ENCODE results near the gene DNAJC15.

Gene DNAJC15

GRCh38 chr13:43061496-43062280 lies 38.3 kb downstream of the DNAJC15 start:
- TF ChIP-seq SIN3A (IDR thresholded peaks at IDR 0.05; ENCODE audit: borderline replicate concordance, insufficient read depth, low read length) (no peak), POLR2AphosphoS5 (IDR thresholded peaks at IDR 0.05; ENCODE audit: low read depth, low read length) (no peak), FOXP2 (optimal IDR thresholded peaks at IDR 0.05; ENCODE audit: borderline replicate concordance, extremely low read depth, extremely low read length, insufficient read depth) (no peak), TAF1 (IDR thresholded peaks at IDR 0.05; ENCODE audit: borderline replicate concordance, insufficient read depth, low read length) (no peak)
- TF ChIP-seq, protein P1, sequence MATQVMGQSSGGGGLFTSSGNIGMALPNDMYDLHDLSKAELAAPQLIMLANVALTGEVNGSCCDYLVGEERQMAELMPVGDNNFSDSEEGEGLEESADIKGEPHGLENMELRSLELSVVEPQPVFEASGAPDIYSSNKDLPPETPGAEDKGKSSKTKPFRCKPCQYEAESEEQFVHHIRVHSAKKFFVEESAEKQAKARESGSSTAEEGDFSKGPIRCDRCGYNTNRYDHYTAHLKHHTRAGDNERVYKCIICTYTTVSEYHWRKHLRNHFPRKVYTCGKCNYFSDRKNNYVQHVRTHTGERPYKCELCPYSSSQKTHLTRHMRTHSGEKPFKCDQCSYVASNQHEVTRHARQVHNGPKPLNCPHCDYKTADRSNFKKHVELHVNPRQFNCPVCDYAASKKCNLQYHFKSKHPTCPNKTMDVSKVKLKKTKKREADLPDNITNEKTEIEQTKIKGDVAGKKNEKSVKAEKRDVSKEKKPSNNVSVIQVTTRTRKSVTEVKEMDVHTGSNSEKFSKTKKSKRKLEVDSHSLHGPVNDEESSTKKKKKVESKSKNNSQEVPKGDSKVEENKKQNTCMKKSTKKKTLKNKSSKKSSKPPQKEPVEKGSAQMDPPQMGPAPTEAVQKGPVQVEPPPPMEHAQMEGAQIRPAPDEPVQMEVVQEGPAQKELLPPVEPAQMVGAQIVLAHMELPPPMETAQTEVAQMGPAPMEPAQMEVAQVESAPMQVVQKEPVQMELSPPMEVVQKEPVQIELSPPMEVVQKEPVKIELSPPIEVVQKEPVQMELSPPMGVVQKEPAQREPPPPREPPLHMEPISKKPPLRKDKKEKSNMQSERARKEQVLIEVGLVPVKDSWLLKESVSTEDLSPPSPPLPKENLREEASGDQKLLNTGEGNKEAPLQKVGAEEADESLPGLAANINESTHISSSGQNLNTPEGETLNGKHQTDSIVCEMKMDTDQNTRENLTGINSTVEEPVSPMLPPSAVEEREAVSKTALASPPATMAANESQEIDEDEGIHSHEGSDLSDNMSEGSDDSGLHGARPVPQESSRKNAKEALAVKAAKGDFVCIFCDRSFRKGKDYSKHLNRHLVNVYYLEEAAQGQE (IDR thresholded peaks at IDR 0.05; ENCODE audit: insufficient read depth in 1 of 2, low read depth in 2 of 2, low read length in 2 of 2) = no peak

- TF ChIP-seq FOXP2 (optimal IDR thresholded peaks at IDR 0.05; ENCODE audit: borderline replicate concordance, extremely low read depth, extremely low read length, insufficient read depth) (no peak), POLR2AphosphoS5 (IDR thresholded peaks at IDR 0.05; ENCODE audit: low read depth, low read length) (no peak)
These were observed 48.4 kb downstream of the DNAJC15 start for GRCh38 chr13:43071824-43072223.

DNA sequence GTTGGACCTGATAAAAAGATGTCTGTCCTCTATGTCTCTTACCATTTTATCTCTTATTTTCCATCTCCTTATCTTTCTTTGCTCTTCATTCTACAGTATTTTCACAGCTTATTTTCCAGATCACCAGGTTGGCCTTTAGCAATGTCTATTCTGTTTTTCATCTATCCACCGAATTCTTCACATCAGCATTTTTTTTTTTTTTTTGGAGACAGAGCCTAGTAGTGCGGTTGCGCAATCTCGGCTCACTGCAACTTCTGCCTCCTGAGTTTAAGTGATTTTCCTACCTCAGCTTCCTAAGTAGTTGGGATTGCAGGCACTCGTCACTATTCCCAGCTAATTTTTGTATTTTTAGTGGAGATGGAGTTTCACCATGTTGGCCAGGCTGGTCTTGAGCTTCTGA lies 49.0 kb downstream of the DNAJC15 start:
- TF ChIP-seq FOXP2 (optimal IDR thresholded peaks at IDR 0.05; ENCODE audit: borderline replicate concordance, extremely low read depth, extremely low read length, insufficient read depth) (no peak), SIN3A (IDR thresholded peaks at IDR 0.05; ENCODE audit: borderline replicate concordance, insufficient read depth, low read length) (no peak), TAF1 (IDR thresholded peaks at IDR 0.05; ENCODE audit: borderline replicate concordance, insufficient read depth, low read length) (no peak), POLR2AphosphoS5 (IDR thresholded peaks at IDR 0.05; ENCODE audit: low read depth, low read length) (no peak)
- TF ChIP-seq, protein P1 (IDR thresholded peaks at IDR 0.05; ENCODE audit: insufficient read depth in 1 of 2, low read depth in 2 of 2, low read length in 2 of 2) = no peak

DNA sequence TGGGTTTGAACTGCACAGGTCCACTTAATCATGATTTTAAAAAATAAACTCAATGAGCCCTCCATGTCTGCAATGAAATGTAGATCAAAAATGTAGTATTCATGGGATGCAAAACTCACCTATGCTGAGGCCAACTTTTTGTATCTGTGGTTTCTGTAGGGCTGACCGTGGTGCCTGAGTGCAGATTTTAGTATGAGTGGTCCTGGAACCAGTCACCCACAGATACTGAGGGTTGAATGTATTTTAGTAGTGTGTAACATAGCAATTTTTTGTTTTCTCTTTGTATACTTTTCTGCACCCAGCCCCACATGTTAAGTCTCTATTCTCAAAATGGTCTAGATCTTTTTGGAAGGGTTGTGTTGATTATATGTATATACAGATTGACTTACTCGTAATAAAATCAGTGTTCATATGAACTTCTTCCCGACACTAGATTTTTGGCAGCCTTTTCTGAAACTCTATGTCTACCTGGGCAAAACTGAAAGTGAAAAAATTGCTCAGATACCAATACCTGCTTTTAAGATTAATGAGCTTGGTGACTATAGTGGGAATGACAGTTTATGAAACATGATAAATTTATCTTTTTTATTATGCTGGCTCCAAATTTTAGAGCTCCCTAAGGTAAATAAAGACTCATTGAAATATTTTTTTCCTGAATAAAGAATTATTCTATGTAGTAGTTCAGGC lies 51.6 kb downstream of the DNAJC15 start:
- TF ChIP-seq SIN3A (IDR thresholded peaks at IDR 0.05; ENCODE audit: borderline replicate concordance, insufficient read depth, low read length) = no peak
- TF ChIP-seq, protein P1 (IDR thresholded peaks at IDR 0.05; ENCODE audit: insufficient read depth in 1 of 2, low read depth in 2 of 2, low read length in 2 of 2) = no peak
- TF ChIP-seq TAF1 (IDR thresholded peaks at IDR 0.05; ENCODE audit: borderline replicate concordance, insufficient read depth, low read length) = no peak
- no peak for TF ChIP-seq POLR2AphosphoS5 (IDR thresholded peaks at IDR 0.05; ENCODE audit: low read depth, low read length)
- TF ChIP-seq FOXP2 (optimal IDR thresholded peaks at IDR 0.05; ENCODE audit: borderline replicate concordance, extremely low read depth, extremely low read length, insufficient read depth) = no peak

DNA sequence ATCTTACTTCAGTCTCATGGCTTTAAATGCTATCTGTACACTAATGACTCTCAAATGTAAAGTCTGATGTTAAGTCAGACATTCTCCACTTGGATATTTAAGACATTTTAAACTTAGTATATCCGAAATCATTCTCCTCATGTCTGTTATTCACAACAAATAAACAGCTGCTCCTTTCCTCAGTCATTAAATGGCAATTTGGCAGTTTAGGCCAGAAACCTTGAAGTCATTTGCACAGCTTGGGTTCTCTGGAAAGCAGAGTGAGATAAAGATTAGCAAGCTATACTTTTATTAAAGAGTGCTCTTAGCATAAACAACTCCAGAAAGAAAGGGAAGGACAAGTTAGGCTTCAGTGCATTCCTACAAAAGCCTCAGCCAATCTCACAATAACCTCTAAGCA lies 53.7 kb downstream of the DNAJC15 start:
- no peak for TF ChIP-seq FOXP2 (optimal IDR thresholded peaks at IDR 0.05; ENCODE audit: borderline replicate concordance, extremely low read depth, extremely low read length, insufficient read depth)
- TF ChIP-seq SIN3A (IDR thresholded peaks at IDR 0.05; ENCODE audit: borderline replicate concordance, insufficient read depth, low read length) = no peak
- TF ChIP-seq POLR2AphosphoS5 (IDR thresholded peaks at IDR 0.05; ENCODE audit: low read depth, low read length) = no peak

- no peak for TF ChIP-seq FOXP2 (optimal IDR thresholded peaks at IDR 0.05; ENCODE audit: borderline replicate concordance, extremely low read depth, extremely low read length, insufficient read depth)
- TF ChIP-seq, protein P1 (IDR thresholded peaks at IDR 0.05; ENCODE audit: insufficient read depth in 1 of 2, low read depth in 2 of 2, low read length in 2 of 2) = no peak
- TF ChIP-seq POLR2AphosphoS5 (IDR thresholded peaks at IDR 0.05; ENCODE audit: low read depth, low read length) = no peak
- TF ChIP-seq SIN3A (IDR thresholded peaks at IDR 0.05; ENCODE audit: borderline replicate concordance, insufficient read depth, low read length) = no peak
- no peak for TF ChIP-seq TAF1 (IDR thresholded peaks at IDR 0.05; ENCODE audit: borderline replicate concordance, insufficient read depth, low read length)
These were observed 54.1 kb downstream of the DNAJC15 start for GRCh38 chr13:43077461-43077860.
